Measurements from ENCODE around the gene TLNRD1. TPM values are rescaled to one million over a fixed set of nuclear protein-coding genes. Genes with fewer than 3 reads are reported as not detected.
A peak's percentile ranks its signal among the peaks of the same experiment; 100 is the strongest.

TLNRD1 gene
- total RNA-seq, 3 donors from 2014 or later (not counting 1 experiment from before 2014, with no cell fraction given), result 13.4 to 19.6 (median 17.5) TPM

- Histone ChIP-seq H3K27me3 (ENCODE audit: control insufficient read depth, insufficient read depth, low read length) (no peaks in the 10 kb centered on the region), H3K4me1 (ENCODE audit: control insufficient read depth, insufficient read depth, low read length) (peaks cover 17% of the 10 kb centered on the region), H3K36me3 (ENCODE audit: control insufficient read depth, insufficient read depth, low read length) (peaks cover 3% of the 10 kb centered on the region), H3K9me3 (ENCODE audit: control insufficient read depth, insufficient read depth, low read length) (no peaks in the 10 kb centered on the region), H3K27ac (ENCODE audit: low read length) (peak overlapping the region; percentile 6), H3K4me3 (ENCODE audit: low read length) (no peak overlapping the region)
- Mint-ChIP-seq H3K27me3 (ENCODE audit: low read depth in 2 of 2) (no peaks in the 10 kb centered on the region), H3K9me3 (no peaks in the 10 kb centered on the region), H3K4me1 (peaks cover 20 to 25% of the 10 kb centered on the region in 2 donors), H3K27ac (peak overlapping the region; percentile 70 to 96), H3K36me3 (no peaks in the 10 kb centered on the region), H3K4me3 (peak overlapping the region; percentile 56)
- no peak for ATAC-seq
- no peak for TF ChIP-seq CTCF (IDR thresholded peaks at IDR 0.05)
- 100% methylated on average over 1 of the region's 1 CpG for WGBS (ENCODE audit: insufficient coverage)
- intact Hi-C loops (cut with micrococcal nuclease), result no loop called here
- peak in 1 of 2 donors; percentile 36 for DNase-seq
Measured at GRCh38 chr15:80998251-80998650, 2.5 kb upstream of the TLNRD1 start.

DNA sequence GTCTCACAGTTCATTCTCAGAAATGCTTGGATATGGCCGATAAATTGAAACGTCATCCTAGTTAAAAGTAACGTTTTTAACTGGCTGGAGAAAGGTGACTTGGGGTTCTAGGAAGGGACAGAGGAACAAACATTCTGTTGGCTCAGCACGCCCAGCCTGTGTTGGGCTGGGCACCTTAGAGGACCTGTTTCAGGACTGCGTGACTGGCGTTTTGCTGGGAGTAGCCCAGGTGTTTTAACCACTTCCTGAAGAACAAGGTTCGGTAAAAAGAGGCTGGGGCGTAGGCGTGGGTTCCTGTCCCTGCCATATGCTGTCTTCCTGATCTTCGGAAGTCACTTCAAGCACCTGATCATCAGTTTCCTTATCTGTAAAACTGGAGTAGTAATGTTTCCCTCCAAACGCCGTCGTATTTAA, 1.1 kb upstream of the TLNRD1 start:
- H3K4me3 ChIP-seq (ENCODE audit: low read length), result peak overlapping the region; percentile 94
- Mint-ChIP-seq H3K4me3 (peak overlapping the region; percentile 94), H3K27ac (peak overlapping the region; percentile 94 to 96), H3K27me3 (ENCODE audit: low read depth in 2 of 2) (no peaks in the 10 kb centered on the region), H3K9me3 (no peaks in the 10 kb centered on the region), H3K36me3 (no peaks in the 10 kb centered on the region), H3K4me1 (peaks cover 33 to 39% of the 10 kb centered on the region in 2 donors)
- WGBS (ENCODE audit: insufficient coverage), result under 1% methylated on average over 12 of the region's 13 CpGs
- peaks cover 20% of the 10 kb centered on the region for H3K4me1 ChIP-seq (ENCODE audit: control insufficient read depth, insufficient read depth, low read length)
- H3K9me3 ChIP-seq (ENCODE audit: control insufficient read depth, insufficient read depth, low read length), result no peaks in the 10 kb centered on the region
- TF ChIP-seq CTCF (IDR thresholded peaks at IDR 0.05), result no peak
- intact Hi-C loops (cut with micrococcal nuclease), result loop anchor here (1.0 kb wide), 1 partner anchor 9 kb away; no protein-coding TSS in a partner anchor
- DNase-seq (peak in 1 of 2 donors; percentile 81), ATAC-seq (no peak)
- peak overlapping the region; percentile 98 for H3K27ac ChIP-seq (ENCODE audit: low read length)
- no peaks in the 10 kb centered on the region for H3K27me3 ChIP-seq (ENCODE audit: control insufficient read depth, insufficient read depth, low read length)
- H3K36me3 ChIP-seq (ENCODE audit: control insufficient read depth, insufficient read depth, low read length), result peaks cover 4% of the 10 kb centered on the region

- Histone ChIP-seq H3K4me1 (ENCODE audit: control insufficient read depth, insufficient read depth, low read length) (peaks cover 20% of the 10 kb centered on the region), H3K27ac (ENCODE audit: low read length) (peak overlapping the region; percentile 98), H3K36me3 (ENCODE audit: control insufficient read depth, insufficient read depth, low read length) (peaks cover 4% of the 10 kb centered on the region), H3K27me3 (ENCODE audit: control insufficient read depth, insufficient read depth, low read length) (no peaks in the 10 kb centered on the region), H3K9me3 (ENCODE audit: control insufficient read depth, insufficient read depth, low read length) (no peaks in the 10 kb centered on the region), H3K4me3 (ENCODE audit: low read length) (peak overlapping the region; percentile 94)
- WGBS (ENCODE audit: insufficient coverage), result 1% methylated on average over 21 of the region's 21 CpGs
- no peak for TF ChIP-seq CTCF (IDR thresholded peaks at IDR 0.05)
- Mint-ChIP-seq H3K9me3 (no peaks in the 10 kb centered on the region), H3K36me3 (no peaks in the 10 kb centered on the region), H3K27me3 (ENCODE audit: low read depth in 2 of 2) (no peaks in the 10 kb centered on the region), H3K27ac (peak overlapping the region; percentile 94 to 96), H3K4me1 (peaks cover 39 to 44% of the 10 kb centered on the region in 2 donors), H3K4me3 (peak overlapping the region; percentile 94)
- DNase-seq, result peak in 1 of 2 donors; percentile 52
- no peak for ATAC-seq
- intact Hi-C loops (cut with micrococcal nuclease), result loop anchor here (1.0 kb wide), 1 partner anchor 10 kb away; no protein-coding TSS in a partner anchor
Measured at GRCh38 chr15:81000144-81000623, 539 bp upstream of the TLNRD1 start.
